GM21381 (cell line): ENCODE data around the gene PLEKHM2.

Source experiments
- ATAC-seq: cut with Tn5 transposase; IDR thresholded peaks from one replicate; pipeline ENCODE4 v1.9.1; 2021; ENCODE audit warnings: mild to moderate bottlenecking, moderate library complexity; ENCODE audit not compliant: unreplicated experiment

Gene PLEKHM2

GRCh38 chr1:15674386-15675159 is 9.5 kb upstream of the PLEKHM2 start:
- ATAC-seq: no peak

DNA sequence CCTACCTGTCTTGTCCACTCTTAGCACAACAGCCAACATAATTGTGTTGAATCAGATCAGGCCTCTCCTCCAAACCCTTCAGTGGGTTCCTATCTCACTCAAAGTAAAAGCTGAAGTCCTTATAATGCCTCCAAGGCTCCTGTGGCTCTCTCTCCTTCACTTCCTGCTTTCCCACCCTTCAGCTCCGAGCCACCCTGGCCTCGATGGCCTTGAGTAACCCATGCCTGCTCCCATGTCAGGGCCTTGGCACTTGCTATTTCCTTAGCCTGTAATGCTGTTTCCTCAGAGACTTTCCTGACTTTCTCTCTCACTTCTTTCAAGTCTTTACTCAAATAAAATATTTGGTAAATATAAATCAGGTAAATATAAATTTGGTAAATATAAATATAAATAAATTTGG is 8.1 kb upstream of the PLEKHM2 start:
- no peak for ATAC-seq

DNA sequence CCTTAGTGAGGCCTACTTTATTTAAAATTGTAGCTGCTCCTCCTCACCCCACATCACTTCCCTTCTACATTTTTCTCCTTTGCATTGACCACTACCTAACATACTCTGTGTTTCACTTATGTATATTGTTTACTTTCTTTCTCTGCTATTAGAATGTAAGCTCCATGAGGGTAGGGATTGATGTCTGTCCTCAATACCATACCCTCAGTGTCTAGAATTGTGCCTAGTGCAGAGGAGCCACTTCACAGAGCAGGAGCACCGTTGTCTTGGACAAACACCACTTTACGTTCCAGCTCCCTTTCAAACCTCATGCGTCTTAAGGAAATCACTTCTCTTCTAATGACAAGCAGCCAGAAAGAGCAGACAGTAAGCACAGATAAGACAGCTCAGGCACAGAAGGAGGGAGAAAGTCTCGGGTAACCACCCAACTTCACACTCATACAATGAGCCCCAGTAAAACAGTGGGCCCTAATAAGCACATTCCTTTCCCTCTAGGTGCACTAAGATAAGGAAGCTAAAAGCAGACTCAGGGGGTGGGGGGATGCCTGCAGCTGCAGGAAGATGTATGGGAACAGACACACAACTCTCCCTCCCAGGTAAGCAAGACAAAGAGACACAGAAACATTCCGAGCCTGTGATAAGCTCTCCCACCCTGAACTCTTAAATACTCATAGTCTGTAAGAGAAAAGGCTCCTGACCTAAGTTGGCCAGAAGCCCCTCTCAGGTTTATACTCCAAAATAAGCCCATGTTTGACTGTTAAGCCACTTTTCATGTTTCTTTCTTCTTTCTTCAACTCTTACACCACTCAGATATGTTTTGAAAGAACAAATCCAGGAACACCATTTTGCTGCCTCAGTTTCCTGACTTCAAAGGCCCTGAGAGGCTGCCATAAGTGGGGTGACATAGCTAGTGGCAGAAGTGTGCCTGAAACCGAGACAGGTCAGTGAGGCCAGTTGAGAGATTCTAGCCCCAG is 7.1 kb upstream of the PLEKHM2 start:
- ATAC-seq: no peak

GRCh38 chr1:15678578-15678977 is 5.5 kb upstream of the PLEKHM2 start:
- no peak for ATAC-seq

DNA sequence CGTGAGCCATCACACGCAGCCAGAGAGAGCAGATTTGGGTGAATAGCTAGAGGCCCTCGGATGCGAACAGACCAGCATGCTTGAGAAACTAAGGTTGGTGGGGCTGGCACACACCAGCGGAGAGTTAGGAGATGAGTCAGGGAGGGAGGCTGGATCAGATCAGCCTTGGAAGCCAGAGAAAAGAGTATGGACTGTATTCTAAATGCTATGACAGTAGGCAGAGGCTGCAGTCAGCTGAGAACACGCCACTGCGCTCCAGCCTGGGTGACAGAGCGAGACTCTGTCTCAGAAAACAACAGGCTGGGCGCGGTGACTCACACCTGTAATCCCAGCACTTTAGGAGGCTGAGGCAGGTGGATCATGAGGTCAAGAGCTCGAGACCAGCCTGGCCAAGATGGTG is 4.0 kb upstream of the PLEKHM2 start:
- no peak for ATAC-seq

GRCh38 chr1:15680561-15681348 is 3.4 kb upstream of the PLEKHM2 start:
- ATAC-seq: no peak

GRCh38 chr1:15681349-15682292 is 2.5 kb upstream of the PLEKHM2 start:
- no peak for ATAC-seq

- no peak for ATAC-seq
Measured at GRCh38 chr1:15682936-15683341, 1.2 kb upstream of the PLEKHM2 start.

GRCh38 chr1:15683345-15684039 is 628 bp upstream of the PLEKHM2 start:
- ATAC-seq: no peak

DNA sequence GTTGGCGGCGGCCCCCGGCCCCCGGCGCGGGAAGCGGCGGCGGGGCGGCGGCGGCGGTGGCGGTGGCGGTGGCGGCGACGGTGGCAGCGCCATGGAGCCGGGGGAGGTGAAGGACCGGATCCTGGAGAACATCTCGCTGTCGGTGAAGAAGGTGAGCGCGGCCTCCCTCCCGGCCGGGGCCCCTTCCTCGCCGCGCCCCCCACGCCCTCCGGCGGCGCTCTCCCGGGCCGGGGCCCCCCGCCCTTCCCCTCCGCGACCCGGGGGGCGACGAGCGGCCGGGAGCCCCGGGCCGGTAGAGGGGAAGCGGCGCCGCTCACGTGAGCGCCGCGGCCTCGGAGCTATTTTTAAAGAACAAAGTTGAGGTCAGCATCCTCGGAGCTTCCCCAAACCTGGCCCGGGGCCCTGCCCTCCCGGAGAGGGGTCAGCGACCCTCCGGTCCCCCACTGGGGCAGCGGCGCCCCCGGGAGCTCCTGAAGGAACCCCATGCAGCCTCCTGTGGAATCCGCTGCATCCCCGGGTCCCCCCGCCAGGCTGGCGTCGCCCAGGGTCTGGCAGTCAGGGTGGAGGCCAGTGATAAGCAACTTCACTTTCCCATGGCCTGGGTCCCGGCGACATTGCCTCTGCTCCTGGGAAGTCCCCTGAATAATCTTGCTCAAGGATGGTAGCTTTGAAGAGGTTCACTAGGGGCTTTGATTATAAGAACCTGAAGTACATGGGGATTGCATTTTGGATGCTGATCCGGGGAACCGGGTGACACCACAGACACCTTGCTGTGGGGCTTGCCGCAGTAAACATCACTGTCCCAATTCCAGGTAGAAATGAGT is 560 bp downstream of the PLEKHM2 start:
- peak; percentile 31 for ATAC-seq

DNA sequence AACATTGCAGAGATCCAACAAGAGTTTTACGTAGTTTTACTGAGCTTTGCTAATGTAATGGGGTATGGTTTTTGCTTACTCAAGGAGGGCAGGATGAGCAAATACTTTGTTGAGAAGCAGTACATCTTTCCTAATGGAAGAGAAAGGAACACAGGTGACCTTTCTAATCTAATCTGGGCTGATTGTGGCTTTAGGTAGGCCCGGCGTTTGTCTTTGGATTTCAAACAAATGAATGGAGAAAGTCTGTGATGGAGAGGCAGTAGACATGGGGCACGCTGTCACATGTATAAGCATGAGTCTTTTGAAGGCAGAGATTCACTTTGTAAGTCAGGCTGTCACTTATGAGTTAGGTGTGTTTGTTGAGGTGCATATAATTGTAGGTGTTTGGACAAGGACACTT is 1.7 kb downstream of the PLEKHM2 start:
- no peak for ATAC-seq

GRCh38 chr1:15687446-15687845 is 3.3 kb downstream of the PLEKHM2 start:
- ATAC-seq: no peak

GRCh38 chr1:15690317-15690716 is 6.2 kb downstream of the PLEKHM2 start:
- no peak for ATAC-seq

DNA sequence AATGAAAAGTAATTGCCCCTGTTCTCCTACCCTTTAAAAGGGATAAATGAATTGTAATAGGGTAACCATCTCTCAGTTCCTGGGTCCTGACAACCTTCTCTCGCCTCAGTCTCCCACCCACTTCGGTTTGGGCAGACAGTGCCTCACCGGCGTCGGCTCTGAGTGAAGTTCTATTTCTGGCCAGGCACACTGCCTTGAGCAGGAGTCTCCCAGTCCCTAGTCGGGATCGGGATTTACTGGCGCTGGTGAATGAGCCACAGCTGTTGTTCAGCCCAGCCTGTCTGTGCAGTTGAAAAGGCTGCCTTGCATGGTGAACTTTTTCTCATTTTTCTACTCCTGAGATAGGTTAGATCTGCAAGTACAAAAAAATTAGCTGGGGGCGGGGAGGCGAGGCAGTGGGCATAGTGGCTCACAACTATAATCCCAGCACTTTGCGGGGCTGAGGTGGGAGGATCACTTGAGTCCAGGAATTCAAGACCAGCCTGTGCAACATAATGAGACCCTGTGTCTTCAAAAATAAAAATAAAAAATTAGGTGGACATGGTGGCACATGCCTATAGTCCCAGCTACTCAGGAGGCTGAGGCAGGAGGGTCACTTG is 7.4 kb downstream of the PLEKHM2 start:
- no peak for ATAC-seq

DNA sequence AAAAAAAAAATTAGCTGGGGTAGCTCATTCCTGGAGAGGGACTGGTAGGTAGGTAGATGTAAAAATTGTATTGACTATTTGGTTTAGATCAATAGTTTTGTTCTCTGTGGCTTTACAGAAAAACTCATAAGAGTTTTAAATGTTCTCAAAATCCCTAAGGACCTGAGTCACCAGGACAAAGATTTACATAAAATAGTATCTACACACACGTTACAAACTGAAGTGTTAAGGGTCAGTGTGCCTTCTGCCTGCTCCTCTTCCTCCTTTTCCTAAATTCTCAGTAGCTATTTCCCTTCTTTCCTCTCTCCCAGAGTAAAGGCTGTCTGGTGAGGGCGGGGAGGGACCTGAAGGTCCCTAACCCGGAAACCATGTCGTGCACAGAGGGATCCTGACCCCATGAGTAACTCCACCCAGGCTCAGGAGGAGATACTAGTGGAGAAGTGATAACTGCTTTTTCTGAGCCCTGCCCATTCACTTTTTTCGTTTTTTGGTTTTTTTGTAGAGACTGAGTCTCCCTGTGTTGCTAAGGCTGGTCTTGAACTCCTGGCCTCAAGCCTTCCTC is 8.1 kb downstream of the PLEKHM2 start:
- no peak for ATAC-seq

DNA sequence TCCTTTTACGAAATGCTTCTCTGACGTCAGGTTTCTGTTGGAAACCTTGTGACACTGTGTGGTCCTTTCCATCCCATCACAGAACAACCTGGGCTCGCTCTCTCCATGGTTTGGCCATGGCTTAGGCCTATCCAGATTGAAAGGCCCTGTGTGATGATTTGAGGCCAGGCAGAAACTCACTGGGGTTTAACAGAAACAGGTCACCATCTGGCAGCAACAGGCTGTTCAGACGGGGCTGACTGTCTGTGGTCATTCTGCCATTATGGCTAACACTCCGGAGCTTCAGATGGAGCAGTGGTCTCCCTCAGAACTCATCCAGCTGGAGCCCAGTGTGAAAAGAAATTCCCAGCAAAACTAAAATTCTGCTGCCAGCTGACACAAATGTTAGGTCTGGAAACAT is 9.3 kb downstream of the PLEKHM2 start:
- ATAC-seq: no peak

- peak; percentile 89 for ATAC-seq
Measured at GRCh38 chr1:15696956-15697521, 12.9 kb downstream of the PLEKHM2 start.

DNA sequence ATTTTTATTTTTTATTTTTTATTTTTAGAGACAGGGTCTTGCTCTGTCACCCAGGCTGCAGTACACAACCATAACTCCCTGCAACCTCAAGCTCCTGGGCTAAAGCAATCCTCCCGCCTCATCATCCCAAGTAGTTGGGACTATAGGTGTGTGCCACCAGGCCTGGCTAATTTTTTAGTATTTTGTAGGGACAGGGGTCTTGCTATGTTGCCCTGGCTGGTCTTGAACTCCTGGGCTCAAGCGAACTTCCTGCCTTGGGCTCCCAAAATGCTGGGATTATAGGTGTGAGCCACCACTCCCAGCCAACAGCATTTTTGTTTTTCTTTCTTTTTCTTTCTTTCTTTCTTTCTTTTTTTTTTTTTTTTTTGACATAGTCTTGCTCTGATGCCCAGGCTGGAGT is 14.1 kb downstream of the PLEKHM2 start:
- ATAC-seq: no peak
